Endodermal cell (in vitro differentiated cells): ENCODE results near the gene MOCOS. TPM values are rescaled to one million over a fixed set of nuclear protein-coding genes. Genes with fewer than 3 reads are reported as not detected.

ENCODE experiments used
- DNase-seq: peaks from one replicate; pipeline ENCODE4 v3.0.0-alpha.2; 2017
- H3K27ac ChIP-seq: 2 replicates; pipeline ENCODE4 v1.5.1; 2013; ENCODE audit warnings: mild to moderate bottlenecking, low read depth, low read length, moderate library complexity
- H3K27me3 ChIP-seq: 2 replicates; pipeline ENCODE4 v1.6.1; 2013; ENCODE audit warnings: mild to moderate bottlenecking, low read length, moderate library complexity; ENCODE audit not compliant: insufficient read depth, control insufficient read depth, poor library complexity, severe bottlenecking
- H3K36me3 ChIP-seq: 2 replicates; pipeline ENCODE4 v1.7.0; 2013; ENCODE audit warnings: mild to moderate bottlenecking, low read length, moderate library complexity; ENCODE audit not compliant: control insufficient read depth, insufficient read depth
- H3K4me1 ChIP-seq: one replicate; pipeline ENCODE4 v1.7.0; 2013; ENCODE audit warnings: low read length; ENCODE audit not compliant: control insufficient read depth, insufficient read depth
- H3K4me3 ChIP-seq: 2 replicates; pipeline ENCODE4 v1.5.1; 2013; ENCODE audit warnings: mild to moderate bottlenecking, low read length, moderate library complexity
- H3K9ac ChIP-seq: 2 replicates; pipeline ENCODE4 v1.6.1; 2013; ENCODE audit warnings: mild to moderate bottlenecking, low read length, moderate library complexity; ENCODE audit not compliant: poor library complexity, severe bottlenecking; ENCODE audit errors: extremely low read depth
- H3K9me3 ChIP-seq: 2 replicates; pipeline ENCODE4 v1.6.1; 2013; ENCODE audit warnings: mild to moderate bottlenecking, low read length, moderate library complexity; ENCODE audit not compliant: control insufficient read depth
- H3K27ac Mint-ChIP-seq: 2 replicates; pipeline ENCODE4 v1.8.0; 2020; ENCODE audit warnings: mixed read lengths
- H3K27me3 Mint-ChIP-seq: 2 replicates; pipeline ENCODE4 v1.8.0; 2021; ENCODE audit warnings: mild to moderate bottlenecking, mixed read lengths; ENCODE audit not compliant: insufficient read depth
- H3K36me3 Mint-ChIP-seq: 2 replicates; pipeline ENCODE4 v1.8.0; 2020; ENCODE audit warnings: low read depth, mixed read lengths
- H3K4me1 Mint-ChIP-seq: 2 replicates; pipeline ENCODE4 v1.8.0; 2020; ENCODE audit warnings: mixed read lengths
- H3K4me3 Mint-ChIP-seq: 2 replicates; pipeline ENCODE4 v1.8.0; 2020; ENCODE audit warnings: mild to moderate bottlenecking, moderate library complexity, mixed read lengths
- H3K9me3 Mint-ChIP-seq: 2 replicates; pipeline ENCODE4 v1.8.0; 2020; ENCODE audit warnings: mild to moderate bottlenecking, mixed read lengths
- WGBS, 2 experiments: methylation state at CpG; one replicate each; pipeline versions ENCODE4 v1.1.5 to v1.1.7; 2013; ENCODE audit warnings: missing lambda C conversion rate in 2 of 2, mixed read lengths in 1 of 2; ENCODE audit not compliant: insufficient coverage in 1 of 2, insufficient read length in 1 of 2; 5-methylcytosine and 5-hydroxymethylcytosine counted together
- total RNA-seq, 2 donors: library from RNA; stranded (reverse); fragmentation: NEBNext Ultra II Directional in 1 of 2; extraction: Animal tissue kit (Norgen Biotek cat#: 25700) in 1 of 2; gene quantifications; 2 replicates in 1 of 2; 3 replicates in 1 of 2; pipeline ENCODE4 v1.2.1, GENCODE V29; 2021
- TF ChIP-seq, protein P1 (sequence below): fragments of 200-600 bp; sonication (generic); conservative IDR thresholded peaks from 2 replicates; pipeline ENCODE4 v1.5.0; 2021; ENCODE audit warnings: antibody characterized with exemption, mild to moderate bottlenecking

MOCOS gene
- total RNA-seq, 2 donors from 2014 or later = 0.51 to 1.4 TPM

DNA sequence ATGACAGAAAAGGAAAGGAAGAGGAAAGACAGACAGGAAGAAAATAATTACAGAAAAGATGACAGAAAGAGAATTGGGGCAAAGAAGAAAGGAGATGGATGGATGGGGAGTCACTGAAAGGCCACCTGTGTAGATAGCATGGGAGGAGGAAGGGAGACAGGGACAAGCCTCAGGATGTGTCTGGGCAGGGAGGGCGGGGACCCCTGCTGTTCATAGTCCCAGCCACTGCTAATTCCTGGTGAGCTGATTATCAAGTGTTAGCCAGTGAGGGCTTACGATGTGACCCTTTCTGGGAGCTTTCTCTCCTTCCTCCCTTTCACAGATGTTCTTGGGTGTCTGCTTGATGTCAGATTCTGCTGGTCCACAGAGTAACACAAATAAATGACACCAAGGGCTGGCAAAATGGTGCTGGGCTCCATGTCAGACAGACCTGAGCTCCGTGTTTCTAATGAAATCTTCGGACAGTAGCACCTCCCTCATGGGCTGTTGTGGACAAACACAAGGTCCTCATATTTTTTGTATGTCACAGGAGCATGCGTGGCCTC, 123.8 kb downstream of the MOCOS start:
- no peaks in the 10 kb centered on the region for H3K9me3 ChIP-seq
- Mint-ChIP-seq H3K4me3 (no peak overlapping the region), H3K27ac (no peak overlapping the region), H3K36me3 (no peaks in the 10 kb centered on the region), H3K9me3 (no peaks in the 10 kb centered on the region), H3K27me3 (peaks cover 17% of the 10 kb centered on the region), H3K4me1 (peaks cover 13% of the 10 kb centered on the region)
- H3K9ac ChIP-seq = no peak overlapping the region
- no peak overlapping the region for H3K4me3 ChIP-seq
- WGBS, 2 experiments = 93 to 97% methylated on average over 4 to 5 of the region's 5 CpGs
- H3K4me1 ChIP-seq = no peaks in the 10 kb centered on the region
- TF ChIP-seq, protein P1, sequence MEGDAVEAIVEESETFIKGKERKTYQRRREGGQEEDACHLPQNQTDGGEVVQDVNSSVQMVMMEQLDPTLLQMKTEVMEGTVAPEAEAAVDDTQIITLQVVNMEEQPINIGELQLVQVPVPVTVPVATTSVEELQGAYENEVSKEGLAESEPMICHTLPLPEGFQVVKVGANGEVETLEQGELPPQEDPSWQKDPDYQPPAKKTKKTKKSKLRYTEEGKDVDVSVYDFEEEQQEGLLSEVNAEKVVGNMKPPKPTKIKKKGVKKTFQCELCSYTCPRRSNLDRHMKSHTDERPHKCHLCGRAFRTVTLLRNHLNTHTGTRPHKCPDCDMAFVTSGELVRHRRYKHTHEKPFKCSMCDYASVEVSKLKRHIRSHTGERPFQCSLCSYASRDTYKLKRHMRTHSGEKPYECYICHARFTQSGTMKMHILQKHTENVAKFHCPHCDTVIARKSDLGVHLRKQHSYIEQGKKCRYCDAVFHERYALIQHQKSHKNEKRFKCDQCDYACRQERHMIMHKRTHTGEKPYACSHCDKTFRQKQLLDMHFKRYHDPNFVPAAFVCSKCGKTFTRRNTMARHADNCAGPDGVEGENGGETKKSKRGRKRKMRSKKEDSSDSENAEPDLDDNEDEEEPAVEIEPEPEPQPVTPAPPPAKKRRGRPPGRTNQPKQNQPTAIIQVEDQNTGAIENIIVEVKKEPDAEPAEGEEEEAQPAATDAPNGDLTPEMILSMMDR = no peak
- no peaks in the 10 kb centered on the region for H3K27me3 ChIP-seq
- H3K36me3 ChIP-seq = no peaks in the 10 kb centered on the region
- H3K27ac ChIP-seq = no peak overlapping the region
- peak; percentile 50 for DNase-seq

DNA sequence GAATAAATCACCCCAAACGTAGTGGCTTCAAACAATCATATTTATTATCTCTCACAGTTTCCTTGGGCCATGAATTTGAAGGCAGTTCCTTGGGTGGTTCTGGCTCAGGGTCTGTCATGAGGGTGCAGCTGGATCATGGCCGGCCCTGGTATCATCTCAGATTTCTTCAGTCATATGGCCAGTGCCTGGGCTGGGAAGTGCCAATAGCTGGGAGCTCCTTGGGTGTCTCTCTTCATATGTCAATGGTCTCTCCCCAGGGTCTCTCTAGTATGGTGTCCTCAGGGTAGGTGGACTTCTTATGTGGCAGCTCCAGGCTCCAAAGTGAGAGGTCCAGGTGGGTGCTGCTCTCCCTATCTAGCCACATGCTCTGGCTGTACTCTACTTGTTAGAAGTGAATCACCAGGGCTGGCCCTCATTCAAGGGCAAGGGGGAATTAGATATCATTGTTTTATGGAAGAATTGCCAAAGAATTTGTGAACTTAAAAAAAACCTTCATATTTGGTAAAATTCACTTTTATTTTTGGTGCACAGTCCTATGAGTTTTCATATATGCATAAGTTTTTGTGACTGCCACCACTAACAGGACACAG, 125.6 kb downstream of the MOCOS start:
- peaks cover 6% of the 10 kb centered on the region for H3K9me3 Mint-ChIP-seq
- Histone ChIP-seq H3K36me3 (no peaks in the 10 kb centered on the region), H3K9me3 (no peaks in the 10 kb centered on the region), H3K27ac (no peak overlapping the region), H3K4me1 (no peaks in the 10 kb centered on the region), H3K4me3 (no peak overlapping the region), H3K27me3 (no peaks in the 10 kb centered on the region), H3K9ac (no peak overlapping the region)
- peaks cover 6% of the 10 kb centered on the region for H3K27me3 Mint-ChIP-seq
- H3K36me3 Mint-ChIP-seq = no peaks in the 10 kb centered on the region
- 85% methylated on average over 2 of the region's 2 CpGs; no CpG with 5 or more reads in 1 of the 2 experiments for WGBS, 2 experiments
- peaks cover 13% of the 10 kb centered on the region for H3K4me1 Mint-ChIP-seq
- DNase-seq = peak; percentile 16
- H3K27ac Mint-ChIP-seq = no peak overlapping the region
- TF ChIP-seq, protein P1 = no peak
- H3K4me3 Mint-ChIP-seq = no peak overlapping the region

DNA sequence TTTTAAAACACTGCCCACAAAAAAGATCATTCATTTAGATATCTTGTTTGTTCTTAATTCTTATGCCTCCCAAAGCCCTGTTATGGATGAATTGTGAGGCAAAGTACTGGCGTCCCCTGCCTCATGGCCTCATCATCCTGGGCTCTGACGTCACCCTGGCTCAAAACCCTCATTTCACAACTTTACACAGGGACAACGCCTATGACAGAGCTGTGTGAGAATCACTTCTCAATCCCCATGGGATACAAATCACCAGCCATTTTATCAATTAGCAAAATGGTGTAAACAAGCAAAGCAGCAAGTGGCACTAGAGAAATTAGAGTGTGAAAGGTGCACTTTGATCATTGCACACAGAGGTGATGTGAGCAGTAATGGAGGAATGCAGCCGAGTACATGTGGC, 126.8 kb downstream of the MOCOS start:
- no peak overlapping the region for H3K4me3 Mint-ChIP-seq
- 84 to 88% methylated on average over 4 of the region's 4 CpGs for WGBS, 2 experiments
- no peaks in the 10 kb centered on the region for H3K36me3 ChIP-seq
- H3K4me1 ChIP-seq = no peaks in the 10 kb centered on the region
- H3K9me3 Mint-ChIP-seq = peaks cover 14% of the 10 kb centered on the region
- no peak overlapping the region for H3K27ac ChIP-seq
- H3K4me1 Mint-ChIP-seq = peaks cover 11% of the 10 kb centered on the region
- H3K27me3 ChIP-seq = no peaks in the 10 kb centered on the region
- H3K27ac Mint-ChIP-seq = no peak overlapping the region
- DNase-seq = peak; percentile 18
- H3K9me3 ChIP-seq = no peaks in the 10 kb centered on the region
- no peak overlapping the region for H3K9ac ChIP-seq
- H3K4me3 ChIP-seq = no peak overlapping the region
- TF ChIP-seq, protein P1 = no peak
- no peaks in the 10 kb centered on the region for H3K36me3 Mint-ChIP-seq
- peaks cover 6% of the 10 kb centered on the region for H3K27me3 Mint-ChIP-seq
